Adrenal gland (tissue), 12 donors: ENCODE measurements around the gene H2BK1. TPM values are rescaled to one million over a fixed set of nuclear protein-coding genes. Genes with fewer than 3 reads are reported as not detected.

Experiments
- DNase-seq, 7 donors: peaks; one replicate each; pipeline ENCODE4 v3.0.0-alpha.2; 2019 to 2020
- H3K27ac ChIP-seq, 5 donors: fragments of 200-600 bp; sonication (generic) in 4 of 5; 1 replicate in 3 of 5; 2 replicates in 2 of 5; pipeline versions ENCODE4 v1.5.1 to v1.8.0; 2016 to 2020; ENCODE audit warnings: mild to moderate bottlenecking in 1 of 5
- H3K27me3 ChIP-seq: fragments of 200-600 bp; 2 replicates; pipeline ENCODE4 v1.8.0; 2021
- H3K36me3 ChIP-seq, 2 donors: fragments of 200-600 bp; replicated peaks in 1 of 2; 1 replicate in 1 of 2; 2 replicates in 1 of 2; pipeline versions ENCODE4 v1.5.1 to v1.8.0; 2018 to 2022
- H3K4me1 ChIP-seq, 2 donors: fragments of 200-600 bp; replicated peaks in 1 of 2; 1 replicate in 1 of 2; 2 replicates in 1 of 2; pipeline versions ENCODE4 v1.5.1 to v1.8.0; 2018 to 2021
- H3K4me3 ChIP-seq, 4 donors: fragments of 200-600 bp; sonication (generic) in 3 of 4; one replicate each; pipeline ENCODE4 v1.5.1; 2016 to 2018
- H3K9me3 ChIP-seq, 3 donors: fragments of 200-600 bp; sonication (generic) in 1 of 3; replicated peaks in 1 of 3; 1 replicate in 2 of 3; 2 replicates in 1 of 3; pipeline versions ENCODE4 v1.5.1 to v1.8.0; 2016 to 2021
- POLR2A ChIP-seq, 2 donors: fragments of 450-650 bp; IDR thresholded peaks; one replicate each; pipeline ENCODE4 v1.6.1; 2017; ENCODE audit warnings: antibody characterized with exemption in 2 of 2, mild to moderate bottlenecking in 2 of 2, moderate library complexity in 1 of 2
- WGBS, 4 donors: extraction: QIAGEN DNeasy Blood & Tissue Kit in 2 of 4; methylation state at CpG; one replicate each; pipeline versions ENCODE4 v1.1.5 to v1.1.7; 2013 to 2017; 5-methylcytosine and 5-hydroxymethylcytosine counted together
- intact Hi-C, 2 donors: fragments of 100-400 bp; cut with DNase I; formaldehyde crosslinking; loops; one replicate each; pipeline versions ENCODE4 v1.14.1 to v1.15.0; 2022 to 2023
- polyA plus RNA-seq, 3 donors: library from polyadenylated mRNA; stranded (reverse); fragments of 200-250 nt in 2 of 3; fragments of 350-450 nt in 1 of 3; fragmentation: Illumina TruSeq in 1 of 3; extraction: RNeasy Lipid Tissue Mini Kit (QIAGEN cat#74804) in 1 of 3; gene quantifications; one replicate each; pipeline ENCODE4 v1.2.3, GENCODE V29; 2013 to 2014
- total RNA-seq, 9 donors: library from RNA; depleted of rRNA in 4 of 9; stranded (reverse); fragments of >200 nt in 4 of 9; fragments of 120-200 nt in 1 of 9; fragmentation: NEBNext Ultra II Directional in 1 of 9; extraction: Animal tissue kit (Norgen Biotek cat#: 25700) in 1 of 9; gene quantifications; one replicate each; pipeline versions ENCODE4 v1.1.0 to v1.2.4, GENCODE V29; 2013 to 2023
- TF ChIP-seq, protein P1 (sequence below), 6 experiments: fragments of 450-650 bp in 4 of 6; fragments of 200-600 bp in 2 of 6; sonication (generic) in 1 of 6; IDR thresholded peaks; 1 replicate in 5 of 6; 2 replicates in 1 of 6; pipeline versions ENCODE4 v1.5.1 to v1.8.0; 2016 to 2021; ENCODE audit warnings: antibody characterized with exemption in 6 of 6, mild to moderate bottlenecking in 2 of 6, moderate library complexity in 1 of 6
- donor health status: healthy with polysubstance abuse.
- donor health status: Bipolar disorder and iron deficiency.
- donor health status: DM: yes; HTN: yes; CAD: no.
- donor health status: DM: no; HTN: no; CAD: no.
- donor health status: DM: no; HTN: no; CAD: no.
- donor health status: DM: yes; HTN: yes; CAD: no.

H2BK1 gene
- total and polyA plus RNA-seq, 12 donors: not detected

- H3K4me1 ChIP-seq: peaks cover 35 to 56% of the 10 kb centered on the region in 2 donors
- intact Hi-C loops: loop anchor here (5.0 kb wide), 1 partner anchor 57 kb away; no protein-coding TSS in a partner anchor
- no peaks in the 10 kb centered on the region for H3K9me3 ChIP-seq
- peaks cover 0 to 24% of the 10 kb centered on the region in 2 donors for H3K36me3 ChIP-seq
- TF ChIP-seq, protein P1, sequence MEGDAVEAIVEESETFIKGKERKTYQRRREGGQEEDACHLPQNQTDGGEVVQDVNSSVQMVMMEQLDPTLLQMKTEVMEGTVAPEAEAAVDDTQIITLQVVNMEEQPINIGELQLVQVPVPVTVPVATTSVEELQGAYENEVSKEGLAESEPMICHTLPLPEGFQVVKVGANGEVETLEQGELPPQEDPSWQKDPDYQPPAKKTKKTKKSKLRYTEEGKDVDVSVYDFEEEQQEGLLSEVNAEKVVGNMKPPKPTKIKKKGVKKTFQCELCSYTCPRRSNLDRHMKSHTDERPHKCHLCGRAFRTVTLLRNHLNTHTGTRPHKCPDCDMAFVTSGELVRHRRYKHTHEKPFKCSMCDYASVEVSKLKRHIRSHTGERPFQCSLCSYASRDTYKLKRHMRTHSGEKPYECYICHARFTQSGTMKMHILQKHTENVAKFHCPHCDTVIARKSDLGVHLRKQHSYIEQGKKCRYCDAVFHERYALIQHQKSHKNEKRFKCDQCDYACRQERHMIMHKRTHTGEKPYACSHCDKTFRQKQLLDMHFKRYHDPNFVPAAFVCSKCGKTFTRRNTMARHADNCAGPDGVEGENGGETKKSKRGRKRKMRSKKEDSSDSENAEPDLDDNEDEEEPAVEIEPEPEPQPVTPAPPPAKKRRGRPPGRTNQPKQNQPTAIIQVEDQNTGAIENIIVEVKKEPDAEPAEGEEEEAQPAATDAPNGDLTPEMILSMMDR (IDR thresholded peaks at IDR 0.05): no peak
- no peak for TF ChIP-seq POLR2A (IDR thresholded peaks at IDR 0.05)
- WGBS, 4 donors: 14 to 28% (median 18%) methylated on average over 5 to 15 of the region's 15 CpGs
- H3K27me3 ChIP-seq: no peaks in the 10 kb centered on the region
- H3K4me3 ChIP-seq: peak overlapping the region in 2 of 4 donors; percentile 4 to 57
- DNase-seq: peak in 1 of 7 donors; percentile 29
- no peak overlapping the region for H3K27ac ChIP-seq
Measured at GRCh38 chr7:151244841-151245346, 34.6 kb upstream of the H2BK1 start.

GRCh38 chr7:151244196-151244840 is 34.0 kb upstream of the H2BK1 start:
- Histone ChIP-seq H3K4me3 (peak overlapping the region in 1 of 4 donors; percentile 57), H3K27me3 (no peaks in the 10 kb centered on the region), H3K27ac (peak overlapping the region in 1 of 5 donors; percentile 10), H3K9me3 (no peaks in the 10 kb centered on the region), H3K4me1 (peaks cover 30 to 50% of the 10 kb centered on the region in 2 donors), H3K36me3 (peaks cover 0 to 30% of the 10 kb centered on the region in 2 donors)
- WGBS, 4 donors: 20 to 27% (median 23%) methylated on average over 9 to 10 of the region's 10 CpGs
- TF ChIP-seq, protein P1 (IDR thresholded peaks at IDR 0.05): peak; percentile 77 to 96 (median 81)
- no peak for TF ChIP-seq POLR2A (IDR thresholded peaks at IDR 0.05)
- intact Hi-C loops: no loop called here
- peak in 5 of 7 donors; percentile 58 to 87 (median 65) for DNase-seq

- WGBS, 4 donors: 38 to 48% (median 39%) methylated on average over 17 of the region's 17 CpGs
- Histone ChIP-seq H3K27me3 (no peaks in the 10 kb centered on the region), H3K4me3 (no peak overlapping the region), H3K27ac (peak overlapping the region in 2 of 5 donors; percentile 10 to 44), H3K9me3 (no peaks in the 10 kb centered on the region), H3K4me1 (peaks cover 26 to 46% of the 10 kb centered on the region in 2 donors), H3K36me3 (peaks cover 0 to 37% of the 10 kb centered on the region in 2 donors)
- peak in 2 of 7 donors; percentile 38 to 75 for DNase-seq
- TF ChIP-seq POLR2A (IDR thresholded peaks at IDR 0.05): no peak
- TF ChIP-seq, protein P1 (IDR thresholded peaks at IDR 0.05): no peak
- intact Hi-C loops: no loop called here
Measured at GRCh38 chr7:151243408-151244195, 33.3 kb upstream of the H2BK1 start.

GRCh38 chr7:151243045-151243349 is 32.7 kb upstream of the H2BK1 start:
- no peak for DNase-seq
- intact Hi-C loops: no loop called here
- H3K36me3 ChIP-seq: peaks cover 0 to 43% of the 10 kb centered on the region in 2 donors
- 40 to 55% (median 50%) methylated on average over 2 of the region's 2 CpGs for WGBS, 4 donors
- TF ChIP-seq POLR2A (IDR thresholded peaks at IDR 0.05): no peak
- TF ChIP-seq, protein P1 (IDR thresholded peaks at IDR 0.05): no peak
- no peaks in the 10 kb centered on the region for H3K27me3 ChIP-seq
- H3K4me3 ChIP-seq: no peak overlapping the region
- peaks cover 26 to 46% of the 10 kb centered on the region in 2 donors for H3K4me1 ChIP-seq
- peak overlapping the region in 2 of 5 donors; percentile 10 to 44 for H3K27ac ChIP-seq
- H3K9me3 ChIP-seq: no peaks in the 10 kb centered on the region
